Lower leg skin (tissue), 3 donors: ENCODE measurements around the gene MAGI2.

Experiments used
- POLR2A ChIP-seq, 2 donors: fragments of 450-650 bp; IDR thresholded peaks; one replicate each; pipeline ENCODE4 v1.6.1; 2016 to 2017; ENCODE audit warnings: antibody characterized with exemption in 2 of 2, mild to moderate bottlenecking in 1 of 2, moderate library complexity in 1 of 2
- TF ChIP-seq, protein P1 (sequence below), 3 donors: fragments of 450-650 bp; IDR thresholded peaks; one replicate each; pipeline ENCODE4 v1.5.1; 2016; ENCODE audit warnings: antibody characterized with exemption in 3 of 3, mild to moderate bottlenecking in 3 of 3, moderate library complexity in 2 of 3

DNA sequence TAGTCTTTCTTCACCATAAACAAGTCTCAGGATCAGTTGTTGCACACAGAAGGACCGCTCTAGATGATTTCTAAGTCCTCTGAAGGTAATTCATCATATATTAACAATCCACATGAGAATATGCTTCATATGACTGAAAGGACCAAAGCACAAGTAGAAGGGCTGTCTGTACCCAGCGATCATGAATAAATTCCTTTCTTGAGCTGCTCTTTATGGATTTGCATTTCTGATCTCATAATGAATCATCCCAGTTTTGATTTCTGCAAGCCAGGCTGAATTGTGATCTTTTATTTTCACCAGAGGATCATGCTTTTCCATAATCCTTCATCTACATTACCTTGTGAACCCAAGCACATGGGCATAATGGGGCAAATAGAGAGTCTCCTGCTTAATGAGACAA, 675.6 kb downstream of the MAGI2 start:
- no peak for TF ChIP-seq POLR2A (IDR thresholded peaks at IDR 0.05)
- TF ChIP-seq, protein P1, sequence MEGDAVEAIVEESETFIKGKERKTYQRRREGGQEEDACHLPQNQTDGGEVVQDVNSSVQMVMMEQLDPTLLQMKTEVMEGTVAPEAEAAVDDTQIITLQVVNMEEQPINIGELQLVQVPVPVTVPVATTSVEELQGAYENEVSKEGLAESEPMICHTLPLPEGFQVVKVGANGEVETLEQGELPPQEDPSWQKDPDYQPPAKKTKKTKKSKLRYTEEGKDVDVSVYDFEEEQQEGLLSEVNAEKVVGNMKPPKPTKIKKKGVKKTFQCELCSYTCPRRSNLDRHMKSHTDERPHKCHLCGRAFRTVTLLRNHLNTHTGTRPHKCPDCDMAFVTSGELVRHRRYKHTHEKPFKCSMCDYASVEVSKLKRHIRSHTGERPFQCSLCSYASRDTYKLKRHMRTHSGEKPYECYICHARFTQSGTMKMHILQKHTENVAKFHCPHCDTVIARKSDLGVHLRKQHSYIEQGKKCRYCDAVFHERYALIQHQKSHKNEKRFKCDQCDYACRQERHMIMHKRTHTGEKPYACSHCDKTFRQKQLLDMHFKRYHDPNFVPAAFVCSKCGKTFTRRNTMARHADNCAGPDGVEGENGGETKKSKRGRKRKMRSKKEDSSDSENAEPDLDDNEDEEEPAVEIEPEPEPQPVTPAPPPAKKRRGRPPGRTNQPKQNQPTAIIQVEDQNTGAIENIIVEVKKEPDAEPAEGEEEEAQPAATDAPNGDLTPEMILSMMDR (IDR thresholded peaks at IDR 0.05) = no peak
